HFFc6 (cell line): ENCODE measurements around the gene POLR3K. TPM values are rescaled to one million over a fixed set of nuclear protein-coding genes. Genes with fewer than 3 reads are reported as not detected.

Experiments used
- DNase-seq: peaks from one replicate; pipeline ENCODE4 v3.0.0-alpha.2; 2018
- H3K27ac Mint-ChIP-seq: 2 replicates; pipeline ENCODE4 v1.8.0; 2020; ENCODE audit warnings: mild to moderate bottlenecking, mixed read lengths
- H3K27me3 Mint-ChIP-seq: 2 replicates; pipeline ENCODE4 v1.8.0; 2021; ENCODE audit warnings: mild to moderate bottlenecking, moderate library complexity, mixed read lengths; ENCODE audit not compliant: insufficient read depth
- H3K36me3 Mint-ChIP-seq: 2 replicates; pipeline ENCODE4 v1.8.0; 2021; ENCODE audit warnings: low read depth, mixed read lengths
- H3K4me1 Mint-ChIP-seq: 2 replicates; pipeline ENCODE4 v1.8.0; 2020; ENCODE audit warnings: low read depth, mixed read lengths
- H3K4me3 Mint-ChIP-seq: 2 replicates; pipeline ENCODE4 v1.8.0; 2020; ENCODE audit warnings: mild to moderate bottlenecking, moderate library complexity, mixed read lengths
- H3K9me3 Mint-ChIP-seq: 2 replicates; pipeline ENCODE4 v1.8.0; 2020; ENCODE audit warnings: mild to moderate bottlenecking, mixed read lengths
- CTCF ChIP-seq: fragments of 200-600 bp; sonication (generic); IDR thresholded peaks from 2 replicates; pipeline ENCODE4 v1.5.0; 2021; ENCODE audit warnings: antibody characterized with exemption, mild to moderate bottlenecking
- total RNA-seq, 6 experiments: library from RNA; stranded (reverse); fragmentation: NEBNext Ultra II Directional; extraction: Animal tissue kit (Norgen Biotek cat#: 25700); gene quantifications; 2 replicates in 1 of 6; 3 replicates in 5 of 6; pipeline ENCODE4 v1.2.3, GENCODE V29; 2021

POLR3K gene
- total RNA-seq, 6 experiments from 2014 or later = 18.9 to 24.7 (median 19.8) TPM

DNA sequence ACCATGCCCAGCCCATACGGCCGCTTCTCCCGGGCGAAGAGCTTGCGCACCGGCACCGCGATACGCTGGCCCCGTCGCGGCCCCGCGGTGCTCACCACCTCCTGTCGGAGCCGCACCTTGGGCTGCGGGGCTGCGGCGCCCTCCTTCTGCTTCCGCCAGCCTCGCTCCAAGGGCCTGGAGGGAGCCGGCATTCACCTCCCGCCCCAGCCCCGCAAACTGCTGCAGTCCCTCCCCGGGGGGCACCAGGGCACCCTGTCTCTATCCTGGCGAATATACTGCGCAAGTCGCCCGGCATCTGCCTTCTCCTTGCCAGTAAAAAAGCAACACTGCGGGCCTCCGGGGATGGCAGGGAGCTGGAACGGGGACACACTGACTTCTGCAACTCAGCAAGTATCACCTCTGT is 8.5 kb upstream of the POLR3K start:
- TF ChIP-seq CTCF = no peak
- H3K9me3 Mint-ChIP-seq = no peaks in the 10 kb centered on the region
- peaks cover 20% of the 10 kb centered on the region for H3K36me3 Mint-ChIP-seq
- no peaks in the 10 kb centered on the region; the same call in none of the 2 replicates for H3K27me3 Mint-ChIP-seq
- no peak overlapping the region for H3K4me3 Mint-ChIP-seq
- DNase-seq = no peak
- H3K27ac Mint-ChIP-seq = no peak overlapping the region
- peaks cover 19% of the 10 kb centered on the region for H3K4me1 Mint-ChIP-seq

DNA sequence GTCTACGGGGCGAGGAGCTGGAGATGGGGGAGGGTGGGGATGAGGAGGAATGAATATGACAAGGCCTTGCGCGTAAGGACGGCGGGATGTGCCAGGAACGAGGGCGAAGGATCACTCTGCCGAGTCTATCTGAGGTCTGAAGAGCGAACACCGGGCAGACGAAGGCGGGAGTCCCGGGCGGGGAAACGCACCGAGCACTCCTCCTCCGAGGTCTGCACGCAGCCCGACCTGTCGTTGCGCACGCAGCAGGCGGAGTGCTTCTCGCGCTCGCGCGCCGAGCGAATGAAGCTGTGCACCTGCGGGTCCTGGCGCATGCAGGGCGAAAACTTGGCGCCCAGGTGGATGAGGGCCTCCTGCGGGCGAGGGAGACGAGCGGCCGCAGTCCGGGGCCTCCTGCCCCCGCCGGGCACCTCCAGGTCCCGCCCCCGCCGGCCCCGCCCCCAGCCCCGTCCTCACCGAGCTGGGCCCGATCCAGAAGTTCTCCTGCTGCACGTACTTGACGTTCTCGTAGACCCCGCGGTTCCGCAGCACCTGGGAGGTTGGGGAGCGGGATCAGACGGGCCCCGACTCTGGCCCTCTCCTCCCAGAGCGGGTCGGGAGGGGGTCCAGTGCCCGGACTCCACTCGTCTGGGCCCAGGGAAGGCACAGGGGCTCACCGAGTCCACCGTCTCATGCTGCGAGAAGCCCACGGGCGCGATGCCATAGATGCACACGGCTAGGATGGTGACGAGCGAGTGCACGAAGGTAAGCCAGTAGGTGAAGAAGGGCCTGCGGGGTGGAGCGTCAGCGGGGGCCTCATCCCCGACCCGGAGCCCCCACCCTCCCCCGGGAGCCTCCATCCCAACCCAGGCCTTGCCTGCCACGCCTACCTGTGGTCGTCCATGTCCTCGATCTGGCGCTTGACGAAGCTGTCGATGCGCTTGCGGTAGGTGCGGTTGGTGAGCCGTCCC is 7.8 kb upstream of the POLR3K start:
- Mint-ChIP-seq H3K27me3 (no peaks in the 10 kb centered on the region; the same call in none of the 2 replicates), H3K4me1 (peaks cover 17% of the 10 kb centered on the region), H3K9me3 (no peaks in the 10 kb centered on the region), H3K4me3 (no peak overlapping the region), H3K27ac (no peak overlapping the region), H3K36me3 (peaks cover 20% of the 10 kb centered on the region)
- no peak for DNase-seq
- no peak for TF ChIP-seq CTCF

GRCh38 chr16:60166-60565 is 6.8 kb upstream of the POLR3K start:
- H3K4me3 Mint-ChIP-seq = no peak overlapping the region
- no peak overlapping the region for H3K27ac Mint-ChIP-seq
- H3K27me3 Mint-ChIP-seq = peaks cover 2% of the 10 kb centered on the region
- H3K9me3 Mint-ChIP-seq = no peaks in the 10 kb centered on the region
- H3K36me3 Mint-ChIP-seq = peaks cover 20% of the 10 kb centered on the region
- H3K4me1 Mint-ChIP-seq = peaks cover 8% of the 10 kb centered on the region
- TF ChIP-seq CTCF = no peak
- no peak for DNase-seq

DNA sequence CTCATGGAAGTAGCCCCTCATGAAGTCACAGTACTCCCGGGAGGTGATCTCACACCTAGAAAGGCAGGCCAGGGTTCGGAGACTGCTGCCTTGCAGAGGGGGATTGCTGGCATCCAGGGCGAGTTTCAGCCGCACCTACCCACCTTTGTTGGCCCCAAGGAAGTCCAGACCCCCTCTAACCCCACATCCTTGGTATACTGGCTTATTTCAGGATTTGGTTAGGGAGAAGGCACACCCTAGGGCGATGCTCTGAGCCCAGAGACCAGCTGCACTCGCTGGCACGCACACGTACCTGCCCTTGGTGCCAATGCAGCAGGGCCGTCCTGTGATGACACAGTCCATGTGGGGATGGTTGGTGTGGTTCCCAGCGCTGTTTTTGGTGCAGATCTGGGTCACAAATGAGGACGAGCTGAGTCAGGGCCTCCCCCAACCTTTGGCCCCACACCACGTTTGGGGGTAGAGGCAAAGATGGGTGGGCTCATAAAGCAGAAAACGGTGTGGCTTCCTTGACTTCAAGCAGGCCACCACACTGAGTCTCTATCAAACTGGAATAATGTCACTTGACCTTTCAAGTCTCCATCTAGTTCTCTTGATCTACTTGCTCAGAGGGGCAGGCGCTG is 6.1 kb upstream of the POLR3K start:
- Mint-ChIP-seq H3K9me3 (no peaks in the 10 kb centered on the region), H3K27me3 (peaks cover 2% of the 10 kb centered on the region), H3K4me1 (peaks cover 8% of the 10 kb centered on the region), H3K27ac (no peak overlapping the region), H3K4me3 (no peak overlapping the region), H3K36me3 (peaks cover 20% of the 10 kb centered on the region)
- no peak for DNase-seq
- TF ChIP-seq CTCF = no peak

DNA sequence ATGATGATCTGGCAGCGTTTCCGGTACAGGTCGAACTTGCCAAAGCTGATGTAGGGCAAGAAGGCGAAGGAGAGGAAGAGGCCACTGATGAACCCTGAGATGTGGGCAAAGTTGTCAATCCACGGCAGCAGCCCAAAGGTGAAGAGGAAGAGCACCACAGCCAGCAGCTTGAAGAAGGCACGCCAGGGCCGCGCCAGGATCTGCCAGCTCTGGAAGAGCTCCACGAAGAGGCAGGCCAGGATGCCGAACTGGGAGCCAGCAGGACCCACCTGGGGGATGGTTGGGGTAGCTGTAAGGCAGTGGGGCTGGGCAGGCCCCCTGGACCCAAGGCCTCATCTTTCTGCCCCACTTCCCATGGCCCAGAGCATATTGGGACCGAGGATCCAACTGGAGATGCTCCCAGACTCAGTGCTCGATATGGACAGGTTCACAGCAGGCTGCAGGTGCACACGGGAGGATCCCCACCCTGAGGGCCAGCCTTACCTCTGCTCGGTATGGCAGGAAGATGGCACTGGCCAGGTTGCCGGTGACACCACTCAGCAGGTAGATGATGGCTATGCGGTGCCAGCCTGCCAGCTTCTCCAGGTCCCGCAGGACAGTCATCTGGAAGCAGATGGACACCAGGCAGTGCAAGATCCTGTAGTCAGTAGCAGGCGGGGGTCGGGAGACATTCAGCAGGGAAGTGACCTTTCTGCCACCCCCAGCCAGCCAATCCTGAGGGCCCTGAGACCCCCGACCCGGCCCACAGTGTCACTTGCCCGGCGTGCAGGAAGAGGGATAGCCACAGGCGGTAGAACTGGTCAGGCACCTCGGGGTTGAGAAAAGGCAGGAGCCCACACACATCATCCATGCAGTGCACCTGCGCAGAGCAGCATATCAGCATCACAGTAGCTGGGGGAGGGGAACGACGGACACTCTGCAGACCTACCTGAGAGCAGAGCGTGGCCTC is 5.4 kb upstream of the POLR3K start:
- Mint-ChIP-seq H3K9me3 (no peaks in the 10 kb centered on the region), H3K27me3 (peaks cover 2% of the 10 kb centered on the region; the same call in 1 of the 2 replicates), H3K36me3 (peaks cover 20% of the 10 kb centered on the region), H3K27ac (no peak overlapping the region), H3K4me3 (no peak overlapping the region), H3K4me1 (peaks cover 8% of the 10 kb centered on the region)
- no peak for TF ChIP-seq CTCF
- DNase-seq = no peak
